ENCODE results near the gene STXBP1. TPM values are rescaled to one million over a fixed set of nuclear protein-coding genes. Genes with fewer than 3 reads are reported as not detected.

Gene STXBP1
- total RNA-seq, 1 donor: 5.7 TPM

- DNase-seq (ENCODE audit: low read depth in 2 of 3, low spot score in 2 of 3): no peak
Observed at GRCh38 chr9:127686461-127687393, 74.7 kb downstream of the STXBP1 start.

GRCh38 chr9:127689329-127690000 lies 77.4 kb downstream of the STXBP1 start:
- DNase-seq (ENCODE audit: low read depth in 2 of 3, low spot score in 2 of 3): no peak

- no peak for DNase-seq (ENCODE audit: low read depth in 2 of 3, low spot score in 2 of 3)
Observed at GRCh38 chr9:127690735-127691134, 78.7 kb downstream of the STXBP1 start.

GRCh38 chr9:127692071-127692470 lies 80.0 kb downstream of the STXBP1 start:
- DNase-seq (ENCODE audit: low read depth in 2 of 3, low spot score in 2 of 3): no peak

- no peak for DNase-seq (ENCODE audit: low read depth in 2 of 3, low spot score in 2 of 3)
Observed at GRCh38 chr9:127693143-127693542, 81.1 kb downstream of the STXBP1 start.

- DNase-seq (ENCODE audit: low read depth in 2 of 3, low spot score in 2 of 3): no peak
Observed at GRCh38 chr9:127693697-127694096, 81.6 kb downstream of the STXBP1 start.

GRCh38 chr9:127694890-127695720 lies 83.0 kb downstream of the STXBP1 start:
- DNase-seq (ENCODE audit: low read depth in 2 of 3, low spot score in 2 of 3): no peak

- no peak for DNase-seq (ENCODE audit: low read depth in 2 of 3, low spot score in 2 of 3)
Observed at GRCh38 chr9:127697575-127697974, 85.5 kb downstream of the STXBP1 start.

GRCh38 chr9:127698386-127698785 lies 86.3 kb downstream of the STXBP1 start:
- no peak for DNase-seq (ENCODE audit: low read depth in 2 of 3, low spot score in 2 of 3)

- DNase-seq (ENCODE audit: low read depth in 2 of 3, low spot score in 2 of 3): peak; percentile 55 to 93 (median 92)
Observed at GRCh38 chr9:127698985-127699670, 87.1 kb downstream of the STXBP1 start.

- DNase-seq (ENCODE audit: low read depth in 2 of 3, low spot score in 2 of 3): no peak
Observed at GRCh38 chr9:127700140-127700539, 88.1 kb downstream of the STXBP1 start.

- no peak for DNase-seq (ENCODE audit: low read depth in 2 of 3, low spot score in 2 of 3)
Observed at GRCh38 chr9:127700594-127701255, 88.6 kb downstream of the STXBP1 start.

- DNase-seq (ENCODE audit: low read depth in 2 of 3, low spot score in 2 of 3): no peak
Observed at GRCh38 chr9:127703289-127703946, 91.3 kb downstream of the STXBP1 start.

- no peak for DNase-seq (ENCODE audit: low read depth in 2 of 3, low spot score in 2 of 3)
Observed at GRCh38 chr9:127705577-127706379, 93.7 kb downstream of the STXBP1 start.

- DNase-seq (ENCODE audit: low read depth in 2 of 3, low spot score in 2 of 3): peak in 2 of 3 donors; percentile 18 to 36
Observed at GRCh38 chr9:127706836-127707241, 94.8 kb downstream of the STXBP1 start, which contains the start of gene CFAP157. Gene CFAP157, plus strand, starts transcription at chr9:127706988. Its CDS starts 44 bp downstream, at chr9:127707032.

GRCh38 chr9:127707766-127708165 lies 95.7 kb downstream of the STXBP1 start:
- no peak for DNase-seq (ENCODE audit: low read depth in 2 of 3, low spot score in 2 of 3)

- no peak for DNase-seq (ENCODE audit: low read depth in 2 of 3, low spot score in 2 of 3)
Observed at GRCh38 chr9:127708952-127709587, 97.0 kb downstream of the STXBP1 start.
